ENCODE results near the gene SLC39A13. TPM values are rescaled to one million over a fixed set of nuclear protein-coding genes. Genes with fewer than 3 reads are reported as not detected.

The SLC39A13 gene
- total RNA-seq, 1 donor from 2014 or later, result 118 TPM

DNA sequence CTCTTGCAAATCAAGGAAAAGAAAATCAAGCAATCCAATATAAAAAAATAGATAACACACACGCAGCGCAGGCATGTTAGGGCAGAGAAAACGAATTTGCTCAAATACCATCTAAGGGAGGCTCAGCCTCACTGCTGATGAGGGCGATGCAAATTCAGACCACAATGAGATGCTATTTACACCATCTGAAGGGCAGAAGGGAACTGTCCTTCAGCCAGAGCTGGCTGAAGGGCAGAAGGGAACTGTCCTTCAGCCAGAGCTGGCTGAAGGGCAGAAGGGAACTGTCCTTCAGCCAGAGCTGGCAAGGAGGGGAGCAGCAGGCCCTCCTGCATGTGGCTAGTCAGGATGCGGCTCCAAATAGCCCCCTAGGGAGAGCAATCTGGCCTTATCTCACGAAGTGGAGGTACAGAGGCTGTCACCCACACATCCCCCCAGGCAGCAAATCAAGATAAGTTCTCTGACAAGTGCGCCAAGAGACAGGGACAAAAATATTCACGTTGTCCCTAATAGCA, 7.6 kb upstream of the SLC39A13 start:
- no peak for DNase-seq (ENCODE audit: extremely low read depth, low read depth, low spot score)

DNA sequence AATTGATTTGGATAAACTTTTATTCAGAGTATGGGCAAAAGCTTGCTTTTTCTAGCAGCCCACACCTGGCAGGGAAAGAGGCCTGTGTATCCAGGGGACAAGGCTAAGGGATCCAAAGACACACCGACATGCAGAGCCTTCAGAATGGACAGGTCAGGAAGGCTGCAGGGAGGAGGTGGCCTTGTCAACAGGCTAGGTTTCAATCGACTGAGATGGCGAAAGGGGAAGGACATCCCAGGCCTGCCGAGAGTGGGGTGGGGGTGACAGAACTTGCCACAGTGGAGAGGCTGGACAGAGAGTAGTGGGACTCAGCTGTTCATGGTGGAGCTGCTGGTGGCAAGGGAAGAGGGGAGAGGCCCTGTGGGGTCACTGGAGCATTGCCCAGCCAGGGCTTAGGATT, 5.3 kb upstream of the SLC39A13 start:
- DNase-seq (ENCODE audit: extremely low read depth, low read depth, low spot score), result no peak

DNA sequence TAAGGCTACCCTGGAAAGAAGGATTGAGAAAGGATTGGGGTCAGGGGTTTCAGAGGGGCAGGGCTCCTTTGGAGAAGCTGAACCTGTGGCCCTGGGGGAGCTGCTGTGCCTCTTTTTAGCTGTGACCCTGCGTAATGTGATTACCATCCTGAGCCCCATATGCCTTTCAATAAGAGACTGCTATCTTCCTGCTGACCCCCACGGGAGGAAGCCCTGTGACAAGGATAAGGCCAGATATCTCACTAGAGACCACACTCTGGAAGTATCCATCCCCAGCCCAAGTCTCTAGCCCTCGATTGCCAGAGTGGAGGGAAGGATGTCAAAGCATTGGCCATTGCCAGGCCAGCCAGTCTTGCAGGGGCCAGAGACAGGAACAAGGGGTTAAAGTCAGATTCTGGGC, 4.8 kb upstream of the SLC39A13 start:
- no peak for DNase-seq (ENCODE audit: extremely low read depth, low read depth, low spot score)

DNA sequence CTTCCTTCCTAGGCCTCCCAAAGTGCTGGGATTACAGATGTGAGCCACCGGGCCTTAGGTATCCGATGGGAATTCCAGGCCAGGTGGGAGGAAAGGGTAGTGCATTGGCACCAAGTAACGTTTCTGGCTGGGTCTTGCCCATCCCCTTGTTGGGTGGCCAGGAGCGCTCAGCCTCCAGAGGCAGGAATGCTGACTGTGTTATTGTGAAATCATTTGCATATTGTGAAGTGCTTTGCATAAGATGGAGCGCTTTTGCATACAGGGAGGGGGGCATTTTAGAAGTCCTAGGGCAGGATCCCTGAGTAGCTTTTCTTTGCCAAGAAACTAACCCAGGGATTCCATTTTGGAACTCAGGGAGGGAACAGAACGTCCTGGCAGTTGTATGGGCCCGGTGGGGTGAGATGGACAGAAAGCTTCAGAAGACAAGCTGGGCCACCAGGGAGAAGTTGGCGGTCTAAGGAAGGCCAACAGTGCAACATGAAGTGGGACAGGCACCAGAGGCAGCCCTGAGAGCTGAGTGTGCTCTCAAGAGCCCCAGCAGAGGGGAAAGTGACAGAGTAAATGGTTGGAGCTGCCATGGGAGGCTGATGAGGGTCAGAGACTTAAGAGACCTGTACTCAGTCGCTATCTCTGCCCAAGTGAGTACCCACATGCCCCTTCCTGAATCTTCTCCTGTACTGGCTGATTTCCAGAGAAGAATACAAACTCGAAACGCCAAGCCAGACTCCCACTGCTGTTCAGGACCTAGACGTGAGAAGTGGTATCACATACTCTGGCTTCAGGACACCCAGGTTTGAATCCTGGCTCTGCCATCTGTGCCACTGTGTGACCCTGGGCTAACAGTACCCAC, 1.3 kb upstream of the SLC39A13 start:
- DNase-seq (ENCODE audit: extremely low read depth, low read depth, low spot score), result no peak

DNA sequence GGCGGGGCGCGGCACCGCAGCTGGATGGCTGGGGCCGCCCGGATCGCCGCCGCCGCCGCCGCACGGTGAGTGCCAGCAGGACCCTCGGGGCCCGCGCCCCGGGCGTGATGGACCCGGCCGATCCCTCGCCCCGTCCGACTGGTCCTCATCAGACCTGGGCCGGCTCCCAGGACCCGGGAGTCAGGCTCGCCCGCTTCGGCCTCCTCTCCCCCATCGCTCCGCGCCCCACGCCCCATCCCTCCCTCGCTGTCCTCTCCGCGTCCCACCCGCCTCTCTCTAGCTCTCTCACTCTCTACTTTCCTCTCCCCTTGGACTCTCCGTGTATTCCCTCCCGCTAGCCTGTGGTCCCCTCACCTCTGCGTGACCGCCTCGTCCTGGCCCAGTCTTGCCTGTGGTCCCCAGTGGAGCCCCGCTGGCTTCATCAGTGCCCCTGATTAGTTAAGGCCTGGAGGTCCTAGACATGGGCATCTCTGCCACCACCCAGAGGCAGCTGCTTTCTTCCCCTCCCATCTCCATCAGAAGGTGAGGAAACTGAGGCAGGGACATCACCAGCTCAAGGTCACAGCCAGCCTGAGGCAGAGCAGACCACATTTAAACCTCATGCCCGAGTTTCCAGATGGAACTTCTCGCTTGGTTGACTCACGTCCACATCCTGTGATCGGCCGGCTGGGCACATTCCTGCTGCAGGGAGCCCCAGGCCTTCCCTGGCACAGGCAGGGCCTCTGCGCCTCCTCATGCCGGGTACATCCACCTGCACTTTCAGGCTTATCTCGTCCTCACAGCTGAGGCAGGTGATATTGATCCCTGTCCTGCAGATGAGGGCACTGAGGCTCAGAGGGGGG, 429 bp downstream of the SLC39A13 start:
- peak; percentile 48 for DNase-seq (ENCODE audit: extremely low read depth, low read depth, low spot score)

DNA sequence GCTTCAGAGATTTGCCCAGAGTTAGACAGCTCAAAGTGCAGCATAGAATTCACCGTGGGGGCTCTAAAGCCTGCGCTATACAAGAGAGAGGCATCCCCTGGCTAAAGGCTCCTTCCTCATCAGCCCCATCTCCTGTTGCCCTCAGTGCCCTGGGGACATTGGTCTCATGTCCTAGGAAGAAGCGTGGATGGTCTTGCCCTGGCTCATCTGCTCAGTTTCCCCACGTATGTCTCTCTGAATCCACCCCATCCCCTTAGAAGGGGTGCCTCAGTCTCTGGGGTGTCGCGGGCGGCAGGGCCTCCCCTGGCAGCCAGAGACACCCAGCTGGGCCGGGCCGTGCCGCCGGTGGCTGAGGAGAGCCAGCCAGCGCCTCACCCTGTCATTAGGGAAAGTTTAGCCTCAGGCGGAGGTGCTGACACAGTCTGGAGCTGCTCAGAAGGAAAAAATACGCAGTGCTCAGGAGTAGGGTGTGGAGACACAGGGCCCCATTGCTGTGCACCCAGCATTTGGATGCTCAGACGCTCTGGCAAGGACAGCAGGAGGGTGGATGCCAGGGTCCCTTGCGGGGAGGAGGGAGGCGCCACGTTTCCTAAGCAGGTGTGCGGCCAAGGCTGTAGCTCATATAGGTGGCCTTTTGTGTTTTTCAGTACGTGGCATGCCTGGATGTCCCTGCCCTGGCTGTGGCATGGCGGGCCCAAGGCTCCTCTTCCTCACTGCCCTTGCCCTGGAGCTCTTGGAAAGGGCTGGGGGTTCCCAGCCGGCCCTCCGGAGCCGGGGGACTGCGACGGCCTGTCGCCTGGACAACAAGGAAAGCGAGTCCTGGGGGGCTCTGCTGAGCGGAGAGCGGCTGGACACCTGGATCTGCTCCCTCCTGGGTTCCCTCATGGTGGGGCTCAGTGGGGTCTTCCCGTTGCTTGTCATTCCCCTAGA, 1.3 kb downstream of the SLC39A13 start:
- DNase-seq (ENCODE audit: extremely low read depth, low read depth, low spot score), result no peak

DNA sequence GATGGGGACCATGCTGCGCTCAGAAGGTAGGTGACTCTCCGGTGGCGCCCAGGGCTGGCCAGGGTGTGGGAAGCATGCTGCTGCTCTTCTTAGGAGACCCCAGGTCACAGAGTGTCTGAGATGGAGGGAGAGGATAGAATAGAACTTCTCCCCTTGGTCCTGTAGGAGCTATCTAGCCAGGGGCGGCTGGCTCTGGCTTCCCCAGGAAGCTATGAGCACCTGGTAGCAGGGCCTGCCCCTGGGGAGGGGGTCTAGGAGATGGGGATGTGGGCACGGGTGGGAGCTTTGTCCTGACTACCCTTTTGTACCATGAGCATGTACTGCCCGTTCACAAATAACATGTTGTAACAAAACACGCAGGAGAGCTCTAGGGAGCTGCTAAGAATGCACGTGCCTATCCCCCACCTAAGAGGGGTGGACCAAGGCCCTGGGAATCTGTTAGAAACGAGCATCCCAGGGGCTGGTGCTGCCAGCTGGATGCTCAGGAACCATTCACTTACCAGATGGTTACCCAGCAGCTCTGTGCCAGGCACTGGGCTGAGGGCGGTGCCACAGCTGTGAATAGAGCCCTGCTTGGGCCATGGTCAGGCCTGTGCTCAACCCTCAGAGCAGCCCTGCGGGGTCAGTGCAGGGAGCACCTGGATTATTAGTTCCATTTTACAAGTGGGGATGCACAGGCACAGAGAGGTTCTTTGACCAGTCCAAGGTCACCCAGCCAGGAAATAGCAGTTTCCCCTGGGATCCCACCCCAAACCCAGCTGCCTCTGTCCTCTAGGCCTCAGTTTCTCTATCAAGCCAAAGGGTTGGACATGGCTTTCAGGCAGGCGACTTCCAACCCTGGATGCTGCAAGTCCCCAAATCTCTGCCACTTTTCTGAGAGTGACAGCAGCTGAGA, 2.2 kb downstream of the SLC39A13 start:
- DNase-seq (ENCODE audit: extremely low read depth, low read depth, low spot score), result no peak

DNA sequence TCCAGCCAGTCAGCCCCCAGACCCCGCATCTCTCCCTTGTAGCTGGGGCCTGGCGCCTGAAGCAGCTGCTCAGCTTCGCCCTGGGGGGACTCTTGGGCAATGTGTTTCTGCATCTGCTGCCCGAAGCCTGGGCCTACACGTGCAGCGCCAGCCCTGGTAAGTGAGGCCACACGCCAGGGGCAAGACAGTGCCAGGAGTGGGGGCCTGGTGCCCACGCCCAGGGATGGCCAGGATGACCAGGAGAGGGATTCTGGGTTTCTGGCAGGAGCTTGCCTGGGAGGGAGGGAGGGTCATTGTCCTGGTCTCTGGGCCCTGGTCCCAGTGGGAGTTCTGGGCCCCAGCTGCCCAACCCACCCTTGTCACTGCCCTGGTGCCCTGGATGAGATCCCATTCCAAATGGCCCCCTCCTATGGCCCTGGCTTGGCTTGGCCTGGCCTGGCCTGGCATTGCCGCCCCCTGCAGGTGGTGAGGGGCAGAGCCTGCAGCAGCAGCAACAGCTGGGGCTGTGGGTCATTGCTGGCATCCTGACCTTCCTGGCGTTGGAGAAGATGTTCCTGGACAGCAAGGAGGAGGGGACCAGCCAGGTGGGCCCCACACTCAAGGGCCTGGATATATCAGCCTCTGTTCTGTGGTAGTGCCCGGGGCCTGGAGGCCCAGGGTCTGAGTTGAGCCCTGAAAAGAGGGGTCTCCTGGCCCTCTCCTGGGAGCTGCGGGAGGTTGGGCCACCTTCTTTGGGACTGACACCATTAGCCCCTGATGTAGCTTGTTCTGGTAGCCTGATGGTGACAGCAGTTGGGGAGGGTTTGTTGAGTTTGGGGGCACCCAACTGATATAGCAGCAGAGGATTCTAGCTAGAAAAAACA, 3.7 kb downstream of the SLC39A13 start:
- DNase-seq (ENCODE audit: extremely low read depth, low read depth, low spot score), result no peak

DNA sequence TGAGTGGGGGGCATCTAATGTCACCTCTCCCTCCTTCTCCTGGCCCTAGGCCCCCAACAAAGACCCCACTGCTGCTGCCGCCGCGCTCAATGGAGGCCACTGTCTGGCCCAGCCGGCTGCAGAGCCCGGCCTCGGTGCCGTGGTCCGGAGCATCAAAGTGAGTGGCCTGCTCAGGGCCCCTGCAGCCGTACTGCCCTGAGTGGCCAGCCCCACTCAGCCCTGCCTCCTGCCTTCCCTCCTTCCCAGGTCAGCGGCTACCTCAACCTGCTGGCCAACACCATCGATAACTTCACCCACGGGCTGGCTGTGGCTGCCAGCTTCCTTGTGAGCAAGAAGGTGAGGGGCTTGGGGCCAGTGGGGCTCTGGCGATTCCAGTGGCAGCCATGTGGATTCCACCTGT, 5.0 kb downstream of the SLC39A13 start:
- DNase-seq (ENCODE audit: extremely low read depth, low read depth, low spot score), result no peak

DNA sequence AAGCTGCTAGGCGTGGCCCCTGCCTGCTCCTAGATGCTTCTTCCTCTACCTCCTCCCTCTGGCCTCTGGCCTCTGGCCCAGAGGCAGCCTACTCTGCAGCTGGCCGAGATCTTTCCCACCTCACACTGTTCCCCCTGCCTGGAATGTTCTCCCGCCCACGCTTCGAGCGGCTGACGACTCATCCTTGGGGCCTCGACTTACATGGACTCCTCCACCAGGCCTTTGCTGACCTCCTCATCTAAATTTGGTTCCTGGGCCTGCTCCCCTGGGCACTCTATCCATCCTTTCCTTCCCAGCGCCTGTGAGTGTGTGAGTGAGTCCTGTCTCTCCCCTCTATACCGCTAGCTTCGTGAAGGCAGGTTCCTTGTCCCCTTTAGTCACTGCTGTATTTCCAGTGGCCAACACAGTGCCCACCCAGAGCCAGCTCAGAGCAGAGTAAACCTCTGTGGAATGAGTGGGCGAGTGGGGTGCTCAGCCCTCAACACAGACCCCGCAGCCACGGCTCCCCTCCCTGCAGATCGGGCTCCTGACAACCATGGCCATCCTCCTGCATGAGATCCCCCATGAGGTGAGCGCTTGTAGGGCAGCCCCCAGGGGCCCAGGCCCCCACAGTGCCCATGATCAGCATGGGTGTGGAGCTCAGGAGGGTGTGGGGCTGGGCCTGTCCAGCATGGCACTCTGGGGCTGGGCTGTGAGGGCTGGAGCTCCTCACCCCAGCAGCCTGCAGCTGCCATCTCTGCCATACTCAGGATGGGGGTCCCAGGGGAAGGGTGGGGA, 5.7 kb downstream of the SLC39A13 start:
- no peak for DNase-seq (ENCODE audit: extremely low read depth, low read depth, low spot score)

DNA sequence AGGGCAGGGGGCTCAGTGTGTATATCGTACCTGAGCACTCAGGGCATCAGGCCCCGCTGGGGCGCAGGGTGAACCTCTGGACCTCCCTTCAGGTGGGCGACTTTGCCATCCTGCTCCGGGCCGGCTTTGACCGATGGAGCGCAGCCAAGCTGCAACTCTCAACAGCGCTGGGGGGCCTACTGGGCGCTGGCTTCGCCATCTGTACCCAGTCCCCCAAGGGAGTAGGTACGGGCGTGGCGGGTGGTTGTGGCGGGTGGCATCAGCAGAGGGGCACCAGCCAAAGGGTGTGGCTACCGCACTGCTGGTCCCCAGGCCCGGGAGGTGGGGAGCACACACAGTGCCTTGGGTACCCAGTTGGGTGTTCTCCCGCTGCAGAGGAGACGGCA, 6.3 kb downstream of the SLC39A13 start:
- no peak for DNase-seq (ENCODE audit: extremely low read depth, low read depth, low spot score)

DNA sequence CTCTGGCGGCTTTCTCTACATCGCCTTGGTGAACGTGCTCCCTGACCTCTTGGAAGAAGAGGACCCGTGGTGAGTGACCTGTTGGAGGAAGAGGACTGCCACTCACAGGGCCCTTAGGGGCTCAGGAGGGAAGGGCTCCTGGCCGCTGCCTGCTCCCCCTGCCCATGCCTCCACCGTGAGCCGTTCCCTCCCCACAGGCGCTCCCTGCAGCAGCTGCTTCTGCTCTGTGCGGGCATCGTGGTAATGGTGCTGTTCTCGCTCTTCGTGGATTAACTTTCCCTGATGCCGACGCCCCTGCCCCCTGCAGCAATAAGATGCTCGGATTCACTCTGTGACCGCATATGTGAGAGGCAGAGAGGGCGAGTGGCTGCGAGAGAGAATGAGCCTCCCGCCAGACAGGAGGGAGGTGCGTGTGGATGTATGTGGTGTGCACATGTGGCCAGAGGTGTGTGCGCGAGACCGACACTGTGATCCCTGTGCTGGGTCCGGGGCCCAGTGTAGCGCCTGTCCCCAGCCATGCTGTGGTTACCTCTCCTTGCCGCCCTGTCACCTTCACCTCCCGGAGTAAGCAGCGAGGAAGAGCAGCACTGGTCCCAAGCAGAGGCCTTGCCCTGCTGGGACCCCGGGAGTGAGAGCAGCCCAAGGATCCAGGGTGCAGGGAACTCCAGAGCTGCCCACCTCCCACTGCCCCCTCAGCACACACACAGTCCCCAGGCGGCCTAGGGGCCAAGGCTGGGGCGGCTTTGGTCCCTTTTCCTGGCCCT, 6.9 kb downstream of the SLC39A13 start:
- no peak for DNase-seq (ENCODE audit: extremely low read depth, low read depth, low spot score)

DNA sequence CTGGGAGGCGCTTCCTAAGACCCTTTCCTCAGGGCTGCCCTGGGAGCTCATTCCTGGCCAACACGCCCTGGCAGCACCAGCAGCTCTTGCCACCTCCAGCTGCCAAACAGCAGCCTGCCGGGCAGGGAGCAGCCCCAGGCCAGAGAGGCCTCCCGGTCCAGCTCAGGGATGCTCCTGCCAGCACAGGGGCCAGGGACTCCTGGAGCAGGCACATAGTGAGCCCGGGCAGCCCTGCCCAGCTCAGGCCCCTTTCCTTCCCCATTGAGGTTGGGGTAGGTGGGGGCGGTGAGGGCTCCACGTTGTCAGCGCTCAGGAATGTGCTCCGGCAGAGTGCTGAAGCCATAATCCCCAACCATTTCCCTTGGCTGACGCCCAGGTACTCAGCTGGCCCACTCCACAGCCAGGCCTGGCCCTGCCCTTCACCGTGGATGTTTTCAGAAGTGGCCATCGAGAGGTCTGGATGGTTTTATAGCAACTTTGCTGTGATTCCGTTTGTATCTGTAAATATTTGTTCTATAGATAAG, 7.6 kb downstream of the SLC39A13 start:
- DNase-seq (ENCODE audit: extremely low read depth, low read depth, low spot score), result peak; percentile 61

DNA sequence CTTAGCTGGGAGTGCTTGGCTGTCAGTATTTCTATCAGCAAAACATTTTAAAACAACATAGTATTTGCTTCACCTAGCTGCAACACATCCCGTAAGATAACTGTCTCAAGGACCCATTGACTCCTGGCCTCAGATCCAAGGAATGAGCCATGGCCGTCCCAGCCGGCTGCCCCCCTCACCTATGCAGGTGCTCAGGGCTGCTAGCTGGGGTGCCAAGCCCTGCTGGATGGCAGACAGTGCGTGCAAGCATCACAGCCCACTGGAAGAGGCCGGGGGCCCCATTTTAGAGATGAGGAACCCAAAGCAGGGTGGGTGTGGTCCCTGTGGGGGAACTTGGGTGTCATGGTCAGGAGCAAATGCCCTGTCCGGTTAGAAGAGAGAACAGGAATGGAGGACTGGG, 9.3 kb downstream of the SLC39A13 start:
- DNase-seq (ENCODE audit: extremely low read depth, low read depth, low spot score), result no peak

DNA sequence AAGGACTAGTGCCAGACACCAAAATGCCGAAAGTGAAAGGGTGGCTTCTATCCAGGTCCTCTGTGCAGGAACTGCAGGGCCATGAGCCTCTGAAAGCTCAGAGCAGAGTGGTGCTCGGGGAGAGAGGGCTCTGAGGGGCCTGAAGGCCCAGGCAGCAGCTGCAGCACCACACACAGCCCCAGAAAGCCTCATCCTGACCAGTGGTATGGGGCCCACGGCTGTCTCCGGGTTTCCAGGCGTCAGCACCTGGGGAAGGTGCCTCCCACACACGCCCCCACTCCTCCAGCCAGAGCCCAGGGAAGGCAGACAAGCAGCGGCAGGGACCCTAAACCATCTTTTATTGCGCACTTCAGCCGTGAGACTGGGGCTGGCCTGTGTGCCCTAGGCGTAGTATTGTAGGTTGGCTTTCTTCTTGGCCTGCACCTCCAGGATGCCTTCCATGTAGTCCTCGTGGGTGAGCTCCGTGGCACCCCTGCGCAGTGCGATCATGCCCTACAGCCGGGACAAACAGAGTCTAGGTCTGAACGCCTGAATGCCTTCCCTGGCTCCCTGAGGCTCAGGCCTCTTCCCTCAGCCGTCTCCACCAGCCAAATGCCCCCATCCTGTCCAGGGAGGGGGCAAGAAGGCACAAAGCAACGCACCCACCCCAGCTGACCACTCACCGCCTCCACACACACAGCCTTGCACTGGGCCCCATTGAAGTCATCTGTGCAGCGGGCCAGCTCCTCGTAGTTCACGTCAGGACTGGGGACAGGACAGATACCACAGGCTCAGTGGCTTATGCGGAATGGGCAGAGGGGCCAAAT, 10.3 kb downstream of the SLC39A13 start:
- no peak for DNase-seq (ENCODE audit: extremely low read depth, low read depth, low spot score)

DNA sequence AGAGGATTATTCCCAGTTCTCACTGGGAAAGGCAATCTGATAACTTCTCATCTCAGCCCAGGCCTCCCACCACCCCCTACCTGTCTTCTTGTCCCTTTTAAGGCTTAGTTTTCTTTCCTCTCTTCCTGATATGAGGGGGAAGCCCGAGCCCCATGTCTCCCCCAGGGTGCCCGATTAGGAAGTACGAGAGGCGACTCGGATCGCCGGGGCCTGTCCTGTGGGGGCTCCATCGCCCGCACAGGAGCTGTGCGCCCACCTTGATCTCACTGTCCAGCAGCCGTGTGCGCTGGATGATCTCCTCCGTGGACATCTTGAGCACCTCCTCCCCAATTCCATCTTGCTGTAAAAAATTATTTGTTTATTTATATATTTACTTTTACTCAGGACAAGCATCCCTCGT, 17.2 kb downstream of the SLC39A13 start:
- DNase-seq (ENCODE audit: extremely low read depth, low read depth, low spot score), result no peak

Measured in glomerular endothelial cell (primary cell).